ENCODE measurements around the gene S100A12. TPM values are rescaled to one million over a fixed set of nuclear protein-coding genes. Genes with fewer than 3 reads are reported as not detected.

The S100A12 gene
- total RNA-seq, 3 donors from 2014 or later: 1.3 to 1.8 TPM; not detected in 1

DNA sequence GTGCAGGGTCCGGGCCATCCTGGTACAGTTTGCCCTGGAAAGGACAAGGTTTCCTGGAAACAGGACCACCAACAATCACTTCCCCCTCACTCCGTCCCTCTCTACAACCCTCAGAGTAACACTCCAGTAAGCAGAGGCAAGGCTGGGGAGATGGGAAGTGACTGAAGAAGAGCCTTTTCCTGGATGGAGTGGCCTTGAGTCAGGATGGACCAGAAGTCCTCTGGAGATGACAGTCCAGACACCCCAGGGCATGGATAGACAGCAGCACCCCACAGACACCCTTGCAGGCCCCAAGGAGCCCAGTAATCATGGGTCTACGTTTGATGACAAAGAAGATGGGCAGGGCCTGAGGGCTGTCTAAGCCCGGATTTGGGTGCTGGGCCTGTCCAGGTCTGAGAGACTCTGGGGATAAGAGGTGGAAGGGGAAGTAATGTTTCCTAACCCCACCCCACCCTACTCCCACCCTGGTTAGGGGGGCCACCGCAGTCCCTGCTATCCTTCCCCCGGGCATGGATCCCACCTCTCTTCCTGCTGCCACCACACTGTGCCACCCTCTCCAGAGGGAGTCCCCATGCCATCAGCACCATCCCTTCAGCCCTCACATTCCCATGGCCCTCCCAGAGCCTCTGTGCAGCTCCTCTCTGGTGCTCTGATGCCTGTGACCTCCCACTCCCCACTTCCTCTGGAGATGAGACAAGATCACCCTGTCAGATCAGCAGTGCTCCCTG, 22.7 kb upstream of the S100A12 start:
- TF ChIP-seq POLR2AphosphoS5 (IDR thresholded peaks at IDR 0.05) (no peak), POLR2A (IDR thresholded peaks at IDR 0.05) (no peak)
- TF ChIP-seq, protein P1, sequence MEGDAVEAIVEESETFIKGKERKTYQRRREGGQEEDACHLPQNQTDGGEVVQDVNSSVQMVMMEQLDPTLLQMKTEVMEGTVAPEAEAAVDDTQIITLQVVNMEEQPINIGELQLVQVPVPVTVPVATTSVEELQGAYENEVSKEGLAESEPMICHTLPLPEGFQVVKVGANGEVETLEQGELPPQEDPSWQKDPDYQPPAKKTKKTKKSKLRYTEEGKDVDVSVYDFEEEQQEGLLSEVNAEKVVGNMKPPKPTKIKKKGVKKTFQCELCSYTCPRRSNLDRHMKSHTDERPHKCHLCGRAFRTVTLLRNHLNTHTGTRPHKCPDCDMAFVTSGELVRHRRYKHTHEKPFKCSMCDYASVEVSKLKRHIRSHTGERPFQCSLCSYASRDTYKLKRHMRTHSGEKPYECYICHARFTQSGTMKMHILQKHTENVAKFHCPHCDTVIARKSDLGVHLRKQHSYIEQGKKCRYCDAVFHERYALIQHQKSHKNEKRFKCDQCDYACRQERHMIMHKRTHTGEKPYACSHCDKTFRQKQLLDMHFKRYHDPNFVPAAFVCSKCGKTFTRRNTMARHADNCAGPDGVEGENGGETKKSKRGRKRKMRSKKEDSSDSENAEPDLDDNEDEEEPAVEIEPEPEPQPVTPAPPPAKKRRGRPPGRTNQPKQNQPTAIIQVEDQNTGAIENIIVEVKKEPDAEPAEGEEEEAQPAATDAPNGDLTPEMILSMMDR (IDR thresholded peaks at IDR 0.05): no peak

DNA sequence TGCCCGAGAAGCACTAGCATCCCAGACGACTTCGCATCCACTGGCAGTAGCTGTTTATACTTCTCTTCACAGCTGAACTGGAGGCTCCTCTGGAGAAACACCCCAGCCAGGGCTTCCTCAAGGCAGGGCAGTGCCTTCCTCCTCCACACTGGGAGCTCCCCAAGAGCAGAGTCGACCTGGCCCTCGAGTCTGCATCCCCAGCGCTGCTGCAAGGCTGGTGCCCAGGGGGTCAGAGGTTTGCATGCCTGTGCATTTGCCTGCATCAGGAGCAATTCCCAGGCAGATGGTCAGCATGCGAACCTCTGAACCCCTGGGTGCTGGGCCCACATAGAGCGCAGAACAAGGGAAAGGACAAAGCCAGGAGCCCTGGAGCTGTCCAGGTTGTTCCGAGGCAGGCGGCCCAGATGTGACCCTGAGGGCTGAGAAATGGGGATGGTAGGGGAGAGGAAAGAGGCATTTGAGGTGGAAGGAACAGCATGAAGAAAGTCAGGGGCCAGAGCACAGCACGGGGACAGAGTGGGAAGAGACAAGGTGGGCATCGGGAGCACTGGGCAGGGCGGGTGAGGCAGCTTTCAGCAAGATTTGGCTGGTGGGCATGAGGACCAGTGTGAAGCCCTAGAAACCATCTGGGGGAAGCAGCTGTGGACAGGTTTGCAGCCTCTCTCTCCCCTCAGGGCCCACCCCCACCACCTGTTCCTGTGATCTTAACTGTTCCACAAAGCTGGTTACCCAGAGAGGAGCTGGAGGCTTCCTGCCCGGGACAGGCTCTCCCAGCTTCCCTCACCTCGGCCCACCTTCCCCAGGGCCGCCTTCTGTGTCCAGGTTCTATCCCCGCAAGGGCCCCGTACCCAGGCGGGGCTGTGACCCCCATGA, 21.9 kb upstream of the S100A12 start:
- peak in 1 of 2 donors; percentile 7 for DNase-seq (ENCODE audit: low spot score in 2 of 2)
- intact Hi-C loops (cut with DNase I; ENCODE audit: low total_unique reads): no loop called here
- Histone ChIP-seq H3K4me1 (no peaks in the 10 kb centered on the region), H3K9me3 (no peaks in the 10 kb centered on the region), H3K27ac (no peak overlapping the region), H3K36me3 (no peaks in the 10 kb centered on the region), H3K27me3 (peaks cover 0 to 12% of the 10 kb centered on the region in 2 donors), H3K4me3 (no peak overlapping the region)
- TF ChIP-seq POLR2AphosphoS5 (IDR thresholded peaks at IDR 0.05) (no peak), POLR2A (IDR thresholded peaks at IDR 0.05) (no peak)
- TF ChIP-seq, protein P1 (IDR thresholded peaks at IDR 0.05): no peak

More for the DNA sequence above, 22.7 kb upstream of the S100A12 start:
- H3K9me3 ChIP-seq: no peaks in the 10 kb centered on the region
- H3K36me3 ChIP-seq: no peaks in the 10 kb centered on the region
- intact Hi-C loops (cut with DNase I; ENCODE audit: low total_unique reads): no loop called here
- H3K27ac ChIP-seq: no peak overlapping the region
- peak in 1 of 2 donors; percentile 7 for DNase-seq (ENCODE audit: low spot score in 2 of 2)
- no peaks in the 10 kb centered on the region for H3K4me1 ChIP-seq
- peaks cover 0 to 12% of the 10 kb centered on the region in 2 donors for H3K27me3 ChIP-seq
- no peak overlapping the region for H3K4me3 ChIP-seq

DNA sequence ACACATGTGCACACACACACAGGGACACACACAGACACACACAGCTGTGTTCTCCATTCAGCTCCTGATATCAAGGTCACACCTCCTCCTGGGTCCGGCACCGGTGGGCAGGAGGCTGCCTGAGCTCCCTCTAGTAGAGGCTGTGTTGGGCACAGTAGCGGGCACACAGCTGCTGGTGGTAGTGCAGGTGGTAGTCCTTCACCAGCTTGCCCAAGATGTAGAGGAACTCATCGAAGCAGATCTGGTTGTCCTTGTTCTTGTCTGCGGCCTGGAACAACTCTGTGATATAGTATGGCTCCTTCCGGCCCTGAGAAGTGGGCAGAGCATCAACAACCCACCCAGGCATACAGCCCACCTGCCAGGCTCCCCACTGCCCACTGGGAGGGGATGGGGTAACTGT, 21.0 kb upstream of the S100A12 start:
- Histone ChIP-seq H3K27me3 (peaks cover 0 to 12% of the 10 kb centered on the region in 2 donors), H3K36me3 (no peaks in the 10 kb centered on the region), H3K27ac (no peak overlapping the region), H3K4me1 (no peaks in the 10 kb centered on the region), H3K4me3 (no peak overlapping the region), H3K9me3 (no peaks in the 10 kb centered on the region)
- no peak for TF ChIP-seq POLR2AphosphoS5 (IDR thresholded peaks at IDR 0.05)
- TF ChIP-seq, protein P1 (IDR thresholded peaks at IDR 0.05): no peak
- no peak for TF ChIP-seq POLR2A (IDR thresholded peaks at IDR 0.05)
- no peak for DNase-seq (ENCODE audit: low spot score in 2 of 2)
- intact Hi-C loops (cut with DNase I; ENCODE audit: low total_unique reads): no loop called here

DNA sequence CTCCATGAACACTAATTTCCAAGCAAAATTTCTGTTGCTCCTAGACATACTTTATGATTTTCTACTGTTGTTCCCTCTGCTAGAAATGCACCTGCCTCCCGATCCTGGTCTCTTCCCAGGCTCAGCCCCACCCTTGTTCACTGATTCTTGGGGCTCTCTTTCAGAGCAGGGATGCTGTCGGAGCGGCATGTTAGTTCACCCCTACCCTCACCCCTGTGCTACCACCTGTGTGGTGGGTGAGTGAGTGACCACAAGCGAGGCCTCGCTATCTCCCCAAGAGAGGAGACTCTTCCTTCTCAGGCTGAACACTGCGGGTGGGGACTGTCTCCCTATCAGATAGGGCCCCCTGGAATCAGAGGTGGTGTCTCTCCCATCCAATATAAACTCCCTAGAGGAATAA, 20.4 kb upstream of the S100A12 start:
- Histone ChIP-seq H3K27me3 (peaks cover 0 to 12% of the 10 kb centered on the region in 2 donors), H3K9me3 (no peaks in the 10 kb centered on the region), H3K4me1 (no peaks in the 10 kb centered on the region), H3K36me3 (no peaks in the 10 kb centered on the region), H3K4me3 (no peak overlapping the region), H3K27ac (no peak overlapping the region)
- TF ChIP-seq, protein P1 (IDR thresholded peaks at IDR 0.05): no peak
- TF ChIP-seq POLR2A (IDR thresholded peaks at IDR 0.05): no peak
- TF ChIP-seq POLR2AphosphoS5 (IDR thresholded peaks at IDR 0.05): no peak
- peak in 1 of 2 donors; percentile 2 for DNase-seq (ENCODE audit: low spot score in 2 of 2)
- intact Hi-C loops (cut with DNase I; ENCODE audit: low total_unique reads): no loop called here
